ENCODE measurements around the gene UCK2.

DNA sequence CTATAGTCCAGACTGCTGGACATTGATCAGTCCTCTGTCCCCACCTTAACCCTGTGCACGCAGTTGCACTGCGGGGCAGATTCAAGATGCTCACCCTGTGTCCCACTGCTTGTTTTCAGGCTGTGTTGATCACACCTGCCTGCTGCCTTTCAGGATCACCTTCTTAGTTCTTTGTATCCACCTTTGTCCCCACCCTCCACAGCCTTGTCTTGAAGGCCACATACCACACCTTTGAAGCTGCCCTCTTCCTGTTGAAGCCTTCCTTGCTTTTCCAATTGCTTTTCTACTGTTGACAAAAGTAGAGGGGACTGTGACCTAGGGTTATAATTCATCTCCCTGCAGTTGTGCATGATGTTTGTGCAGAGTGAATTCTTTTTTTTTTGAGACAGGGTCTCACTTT is 32.7 kb downstream of the UCK2 start:
- TF ChIP-seq, protein P1, sequence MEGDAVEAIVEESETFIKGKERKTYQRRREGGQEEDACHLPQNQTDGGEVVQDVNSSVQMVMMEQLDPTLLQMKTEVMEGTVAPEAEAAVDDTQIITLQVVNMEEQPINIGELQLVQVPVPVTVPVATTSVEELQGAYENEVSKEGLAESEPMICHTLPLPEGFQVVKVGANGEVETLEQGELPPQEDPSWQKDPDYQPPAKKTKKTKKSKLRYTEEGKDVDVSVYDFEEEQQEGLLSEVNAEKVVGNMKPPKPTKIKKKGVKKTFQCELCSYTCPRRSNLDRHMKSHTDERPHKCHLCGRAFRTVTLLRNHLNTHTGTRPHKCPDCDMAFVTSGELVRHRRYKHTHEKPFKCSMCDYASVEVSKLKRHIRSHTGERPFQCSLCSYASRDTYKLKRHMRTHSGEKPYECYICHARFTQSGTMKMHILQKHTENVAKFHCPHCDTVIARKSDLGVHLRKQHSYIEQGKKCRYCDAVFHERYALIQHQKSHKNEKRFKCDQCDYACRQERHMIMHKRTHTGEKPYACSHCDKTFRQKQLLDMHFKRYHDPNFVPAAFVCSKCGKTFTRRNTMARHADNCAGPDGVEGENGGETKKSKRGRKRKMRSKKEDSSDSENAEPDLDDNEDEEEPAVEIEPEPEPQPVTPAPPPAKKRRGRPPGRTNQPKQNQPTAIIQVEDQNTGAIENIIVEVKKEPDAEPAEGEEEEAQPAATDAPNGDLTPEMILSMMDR (IDR thresholded peaks at IDR 0.05; ENCODE audit: low read depth, low read length): no peak
- no peak for TF ChIP-seq EZH2phosphoT487 (IDR thresholded peaks at IDR 0.05; ENCODE audit: low read depth)
